CD4-positive, alpha-beta T cell (primary cell): ENCODE results near the gene ZBTB11. TPM values are rescaled to one million over a fixed set of nuclear protein-coding genes. Genes with fewer than 3 reads are reported as not detected.

Experiments
- ATAC-seq: fragments of 200-7000 bp; cut with Tn5 transposase; one replicate; pipeline ENCODE4 v1.10.0; 2022; ENCODE audit warnings: mild to moderate bottlenecking; ENCODE audit not compliant: poor library complexity
- CTCF ChIA-PET: fragments of 350-600 bp; sonication (Branson Sonifier 250); formaldehyde crosslinking; loops from one replicate; lab custom pipeline; 2021; ENCODE audit warnings: antibody characterized with exemption, inconsistent platforms; lab: Charles Lee
- POLR2A ChIA-PET: fragments of 350-600 bp; sonication (Branson Sonifier 250); formaldehyde crosslinking; loops from one replicate; lab custom pipeline; 2021; ENCODE audit warnings: antibody characterized with exemption, inconsistent platforms; lab: Charles Lee
- DNase-seq, 14 experiments: peaks; one replicate each; pipeline ENCODE4 v3.0.0-alpha.2; 2013 to 2020; ENCODE audit warnings: mixed read lengths in 2 of 14
- H3K27ac ChIP-seq, 2 donors: one replicate each; pipeline versions ENCODE4 v1.5.1 to v1.7.0; 2013; ENCODE audit warnings: low read length in 2 of 2, low read depth in 1 of 2, mild to moderate bottlenecking in 1 of 2
- H3K27me3 ChIP-seq, 2 experiments: 1 replicate in 1 of 2; 2 replicates in 1 of 2; pipeline versions ENCODE4 v1.6.1 to v1.7.0; 2013; ENCODE audit warnings: low read length in 2 of 2, control low read depth in 1 of 2, mild to moderate bottlenecking in 1 of 2, moderate library complexity in 1 of 2; ENCODE audit not compliant: insufficient read depth in 2 of 2, control insufficient read depth in 1 of 2
- H3K36me3 ChIP-seq: one replicate; pipeline ENCODE4 v1.6.1; 2013; ENCODE audit warnings: low read length, control low read depth; ENCODE audit not compliant: insufficient read depth
- H3K4me1 ChIP-seq: one replicate; pipeline ENCODE4 v1.6.1; 2013; ENCODE audit warnings: low read length, control low read depth; ENCODE audit not compliant: insufficient read depth
- H3K4me3 ChIP-seq: one replicate; pipeline ENCODE4 v1.5.1; 2013; ENCODE audit warnings: mild to moderate bottlenecking, low read length, moderate library complexity
- H3K9me3 ChIP-seq, 2 experiments: 1 replicate in 1 of 2; 2 replicates in 1 of 2; pipeline versions ENCODE4 v1.6.1 to v1.7.0; 2013; ENCODE audit warnings: low read length in 2 of 2, mild to moderate bottlenecking in 2 of 2, control low read depth in 1 of 2, moderate library complexity in 1 of 2; ENCODE audit not compliant: control insufficient read depth in 1 of 2, insufficient read depth in 1 of 2
- H3K27ac Mint-ChIP-seq: one replicate; pipeline ENCODE4 v1.8.0; 2020; ENCODE audit warnings: mixed read lengths
- H3K27me3 Mint-ChIP-seq: one replicate; pipeline ENCODE4 v1.8.0; 2021; ENCODE audit warnings: mixed read lengths
- H3K36me3 Mint-ChIP-seq: one replicate; pipeline ENCODE4 v1.8.0; 2021; ENCODE audit warnings: low read depth, mixed read lengths
- H3K4me1 Mint-ChIP-seq: one replicate; pipeline ENCODE4 v1.8.0; 2021; ENCODE audit warnings: low read depth, mixed read lengths
- H3K4me3 Mint-ChIP-seq: one replicate; pipeline ENCODE4 v1.8.0; 2020; ENCODE audit warnings: mild to moderate bottlenecking, mixed read lengths
- H3K9me3 Mint-ChIP-seq: one replicate; pipeline ENCODE4 v1.8.0; 2020; ENCODE audit warnings: mixed read lengths
- CTCF ChIP-seq: fragments of 200-600 bp; IDR thresholded peaks from one replicate; pipeline ENCODE4 v1.8.0; 2022; ENCODE audit warnings: antibody characterized with exemption, mild to moderate bottlenecking
- intact Hi-C, 2 experiments: fragments of 100-400 bp; cut with DNase I in 1 of 2; cut with micrococcal nuclease in 1 of 2; formaldehyde crosslinking; loops; one replicate each; pipeline versions ENCODE4 v1.15.1 to v1.9.0; 2023 to 2025; cut with DNase I, micrococcal nuclease
- total RNA-seq, 174 experiments: library from RNA in 2 of 174; stranded (reverse) in 2 of 174; gene quantifications; one replicate each; pipeline ENCODE4 v1.2.3 and lab custom pipeline; 2021 to 2026

Gene ZBTB11
- total RNA-seq, 2 experiments from 2014 or later: 73.5 to 76.6 TPM

DNA sequence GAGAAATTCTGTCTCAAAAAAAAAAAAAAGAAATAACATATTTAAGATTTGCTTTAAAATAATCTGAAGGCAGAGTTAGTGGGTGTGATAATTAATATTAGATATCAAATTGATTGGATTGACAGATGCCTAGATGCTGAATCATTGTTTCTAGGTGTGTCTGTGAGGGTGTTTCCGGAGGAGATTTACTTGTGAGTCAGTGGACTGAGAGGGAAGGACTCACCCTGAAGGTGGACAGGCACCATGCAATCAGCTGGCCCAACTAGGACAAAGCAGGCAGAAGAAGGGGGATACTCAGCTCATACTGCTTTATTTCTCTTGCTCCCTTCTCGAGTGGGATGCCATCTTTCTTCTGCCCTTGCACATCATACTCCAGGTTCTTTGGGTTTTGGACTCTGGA is 26.2 kb upstream of the ZBTB11 start:
- no peak for TF ChIP-seq CTCF
- no peak overlapping the region for H3K4me3 ChIP-seq
- peaks cover 2% of the 10 kb centered on the region for H3K4me1 ChIP-seq
- Mint-ChIP-seq H3K27ac (no peak overlapping the region), H3K4me3 (no peak overlapping the region), H3K9me3 (no peaks in the 10 kb centered on the region), H3K4me1 (no peaks in the 10 kb centered on the region), H3K36me3 (no peaks in the 10 kb centered on the region), H3K27me3 (no peaks in the 10 kb centered on the region)
- no peak overlapping the region for H3K27ac ChIP-seq
- intact Hi-C loops: no loop called here
- DNase-seq: no peak
- ChIA-PET POLR2A (no interaction called here), CTCF (no interaction called here)
- no peaks in the 10 kb centered on the region for H3K9me3 ChIP-seq
- no peaks in the 10 kb centered on the region for H3K27me3 ChIP-seq
- H3K36me3 ChIP-seq: no peaks in the 10 kb centered on the region
- ATAC-seq: no peak

DNA sequence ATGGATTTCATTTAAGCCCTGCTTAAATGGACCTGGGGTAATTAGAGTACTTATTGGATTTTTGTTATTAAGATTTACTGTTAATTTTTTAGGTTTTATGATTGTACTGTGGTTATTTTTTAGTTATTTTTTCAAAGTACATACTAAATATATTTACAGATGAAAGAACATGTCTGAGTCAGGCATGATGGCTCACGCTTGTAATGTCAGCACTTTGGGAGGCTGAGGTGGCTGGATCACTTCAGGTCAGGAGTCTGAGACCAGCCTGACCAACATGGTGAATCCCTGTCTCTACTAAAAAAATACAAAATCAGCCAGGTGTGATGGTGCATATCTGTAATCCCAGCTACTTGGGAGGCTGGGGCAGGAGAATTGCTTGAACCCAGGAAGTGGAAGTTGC is 25.8 kb upstream of the ZBTB11 start:
- Histone ChIP-seq H3K9me3 (no peaks in the 10 kb centered on the region), H3K4me3 (no peak overlapping the region), H3K27ac (no peak overlapping the region), H3K36me3 (no peaks in the 10 kb centered on the region), H3K27me3 (no peaks in the 10 kb centered on the region), H3K4me1 (peaks cover 2% of the 10 kb centered on the region)
- ATAC-seq: no peak
- H3K36me3 Mint-ChIP-seq: no peaks in the 10 kb centered on the region
- H3K4me3 Mint-ChIP-seq: no peak overlapping the region
- no peak for TF ChIP-seq CTCF
- POLR2A ChIA-PET: no interaction called here
- no peaks in the 10 kb centered on the region for H3K27me3 Mint-ChIP-seq
- no peak for DNase-seq
- H3K27ac Mint-ChIP-seq: no peak overlapping the region
- H3K4me1 Mint-ChIP-seq: no peaks in the 10 kb centered on the region
- CTCF ChIA-PET: no interaction called here
- H3K9me3 Mint-ChIP-seq: no peaks in the 10 kb centered on the region
- intact Hi-C loops: no loop called here

DNA sequence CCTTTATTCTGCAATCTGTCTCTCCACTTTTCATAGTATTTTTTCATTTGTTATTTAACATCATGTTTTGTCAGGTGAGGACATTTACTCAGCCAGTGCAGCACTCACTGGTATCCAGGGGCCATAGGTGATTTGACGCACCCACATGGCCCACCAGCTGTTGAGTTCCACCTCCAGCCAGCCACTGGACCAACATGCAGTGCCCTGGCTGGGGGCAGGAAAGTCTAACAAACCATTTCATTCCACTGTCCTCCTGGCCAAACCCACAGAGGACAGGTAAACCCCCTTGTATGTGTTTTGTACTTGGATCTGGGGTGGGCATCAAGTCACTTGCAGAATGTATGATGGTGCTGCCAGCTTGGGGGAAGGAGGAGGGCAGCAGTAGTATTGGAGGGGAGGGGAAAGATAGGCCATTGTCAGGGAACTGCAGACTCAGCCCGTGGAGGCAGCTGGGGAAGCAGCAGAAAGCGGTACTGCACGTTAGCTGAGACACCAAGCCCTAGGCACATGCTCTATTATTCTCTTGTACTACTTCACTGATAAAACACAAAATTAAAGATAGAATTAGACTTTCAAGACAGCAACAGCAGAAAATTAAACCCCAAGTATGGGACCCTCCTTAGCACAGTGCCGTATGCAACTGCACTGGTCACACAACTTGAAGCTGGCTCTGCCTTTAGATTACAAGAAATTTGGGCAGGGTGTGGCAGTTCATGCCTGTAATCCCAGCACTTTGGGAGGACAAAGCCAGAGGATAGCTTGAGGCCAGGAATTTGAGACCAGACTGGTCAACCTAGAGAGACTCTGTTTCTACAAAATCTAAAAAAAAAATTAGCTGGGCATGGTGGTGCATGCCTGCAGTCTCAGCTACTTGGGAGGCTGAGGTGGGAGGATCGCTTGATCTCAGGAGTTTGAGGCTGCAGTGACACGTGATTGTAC is 25.0 kb upstream of the ZBTB11 start:
- CTCF ChIA-PET: no interaction called here
- TF ChIP-seq CTCF: no peak

More for the DNA sequence above, 25.0 kb upstream of the ZBTB11 start:
- intact Hi-C loops: no loop called here
- no peak overlapping the region for H3K27ac ChIP-seq
- H3K4me3 Mint-ChIP-seq: no peak overlapping the region
- DNase-seq (no peak), ATAC-seq (no peak)
- no peaks in the 10 kb centered on the region for H3K27me3 Mint-ChIP-seq
- H3K4me1 ChIP-seq: no peaks in the 10 kb centered on the region
- H3K9me3 Mint-ChIP-seq: no peaks in the 10 kb centered on the region
- no peak overlapping the region for H3K4me3 ChIP-seq
- no peaks in the 10 kb centered on the region for H3K36me3 ChIP-seq
- POLR2A ChIA-PET: no interaction called here
- no peak overlapping the region for H3K27ac Mint-ChIP-seq
- no peaks in the 10 kb centered on the region for H3K4me1 Mint-ChIP-seq
- no peaks in the 10 kb centered on the region for H3K36me3 Mint-ChIP-seq
- no peaks in the 10 kb centered on the region for H3K9me3 ChIP-seq
- H3K27me3 ChIP-seq: no peaks in the 10 kb centered on the region
